HepG2 (cell line): ENCODE results near the gene RARS2. TPM values are rescaled to one million over a fixed set of nuclear protein-coding genes. Genes with fewer than 3 reads are reported as not detected.

Source experiments
- ATAC-seq: fragments of 200-7000 bp; cut with Tn5 transposase; 3 replicates; pipeline ENCODE4 v1.9.1; 2020; ENCODE audit warnings: mild to moderate bottlenecking, moderate library complexity
- BruUV-seq: library from RNA; stranded (reverse); fragments of 400-500 nt; replicated peaks from 2 replicates; lab custom pipeline; 2021; lab: Mats Ljungman, UMichigan
- CTCF ChIA-PET: fragments of 300-600 bp; formaldehyde crosslinking; extraction: SDS; loops from one replicate; lab custom pipeline; 2021; ENCODE audit warnings: low total read pairs, inconsistent platforms, low intra/inter-chr PET ratio; lab: Yijun Ruan, JAX
- POLR2A ChIA-PET: fragments of 350-600 bp; sonication (Branson Sonifier 250); formaldehyde crosslinking; loops from one replicate; lab custom pipeline; 2020; ENCODE audit warnings: antibody characterized with exemption, inconsistent platforms; lab: Yijun Ruan, JAX
- DNase-seq: peaks from one replicate; pipeline ENCODE4 v3.0.0-alpha.2; 2015; ENCODE audit warnings: low spot score
- FAIRE-seq: peaks from 3 replicates; lab custom pipeline; 2011; peaks lifted over from hg19 to GRCh38; lab: Jason Lieb, UNC
- H2AFZ ChIP-seq: one replicate; pipeline ENCODE4 v1.6.1; 2011; ENCODE audit warnings: low read length, inconsistent platforms
- H3K27ac ChIP-seq: fragments of 300-600 bp; 3 replicates; pipeline ENCODE4 v1.8.0; 2011; ENCODE audit warnings: mixed run types, mild to moderate bottlenecking, mixed read lengths, low read length, inconsistent platforms; ENCODE audit not compliant: insufficient read depth; ENCODE audit errors: extremely low read length
- H3K27me3 ChIP-seq, 2 experiments: fragments of 200-600 bp in 1 of 2; 2 replicates in 1 of 2; 3 replicates in 1 of 2; pipeline versions ENCODE4 v1.6.0 to v1.8.0; 2011; ENCODE audit warnings: low read length in 2 of 2, mild to moderate bottlenecking in 2 of 2, moderate library complexity in 2 of 2, inconsistent platforms in 1 of 2; ENCODE audit not compliant: insufficient read depth in 2 of 2, control insufficient read depth in 1 of 2
- H3K36me3 ChIP-seq, 2 experiments: fragments of 200-600 bp in 1 of 2; replicated peaks in 1 of 2; 2 replicates in 1 of 2; 3 replicates in 1 of 2; pipeline versions ENCODE4 v1.5.1 to v1.8.0; 2011; ENCODE audit warnings: low read length in 2 of 2, inconsistent platforms in 1 of 2; ENCODE audit not compliant: insufficient read depth in 2 of 2, control insufficient read depth in 1 of 2
- H3K4me1 ChIP-seq: 2 replicates; pipeline ENCODE4 v1.5.1; 2012; ENCODE audit warnings: low read length, inconsistent platforms; ENCODE audit not compliant: insufficient read depth
- H3K4me2 ChIP-seq: 2 replicates; pipeline ENCODE4 v1.6.0; 2011; ENCODE audit warnings: low read depth, low read length, inconsistent platforms
- H3K4me3 ChIP-seq, 3 experiments: fragments of 200-600 bp in 1 of 3; sonication (generic), shearing (Covaris generic) in 1 of 3; replicated peaks in 1 of 3; 2 replicates each; pipeline ENCODE4 v1.5.1; 2011 to 2016; ENCODE audit warnings: low read length in 3 of 3, inconsistent platforms in 2 of 3, low read depth in 2 of 3, mild to moderate bottlenecking in 2 of 3, control low read depth in 1 of 3, mixed read lengths in 1 of 3; ENCODE audit not compliant: insufficient read depth in 1 of 3
- H3K79me2 ChIP-seq: one replicate; pipeline ENCODE4 v1.6.1; 2011; ENCODE audit warnings: low read length, inconsistent platforms; ENCODE audit not compliant: insufficient read depth
- H3K9ac ChIP-seq: 2 replicates; pipeline ENCODE4 v1.6.0; 2011; ENCODE audit warnings: mild to moderate bottlenecking, low read depth, low read length, inconsistent platforms; ENCODE audit not compliant: insufficient read depth
- H3K9me3 ChIP-seq: 2 replicates; pipeline ENCODE4 v1.5.1; 2012; ENCODE audit warnings: mild to moderate bottlenecking, low read length
- H4K20me1 ChIP-seq: 2 replicates; pipeline ENCODE4 v1.6.0; 2011; ENCODE audit warnings: inconsistent platforms, mild to moderate bottlenecking, low read length, moderate library complexity; ENCODE audit not compliant: insufficient read depth
- DNMT3B ChIP-seq: conservative IDR thresholded peaks from 2 replicates; pipeline ENCODE4 v1.6.1; 2016; ENCODE audit warnings: missing biosample characterization, control low read depth
- FOXO1 ChIP-seq: sonication (generic); formaldehyde crosslinking; IDR thresholded peaks from 2 replicates; pipeline ENCODE4 v1.4.0; 2020; ENCODE audit warnings: missing genetic modification reagents
- HINFP ChIP-seq: sonication (generic); formaldehyde crosslinking; IDR thresholded peaks from 2 replicates; pipeline ENCODE4 v1.4.0; 2020; ENCODE audit warnings: low read depth, mild to moderate bottlenecking, missing genetic modification reagents
- HOXA5 ChIP-seq: sonication (generic); formaldehyde crosslinking; IDR thresholded peaks from 2 replicates; pipeline ENCODE4 v1.4.0; 2020; ENCODE audit warnings: missing genetic modification reagents
- MXD3 ChIP-seq: IDR thresholded peaks from 2 replicates; pipeline ENCODE4 v1.6.1; 2016; ENCODE audit warnings: mild to moderate bottlenecking, missing biosample characterization, missing genetic modification reagents
- NR2F2 ChIP-seq: IDR thresholded peaks from 2 replicates; pipeline ENCODE4 v1.6.1; 2012; ENCODE audit warnings: low read depth, inconsistent platforms, borderline replicate concordance
- THAP11 ChIP-seq: IDR thresholded peaks from 2 replicates; pipeline ENCODE4 v1.6.1; 2016; ENCODE audit warnings: missing biosample characterization, missing genetic modification reagents
- TOPORS ChIP-seq: sonication (generic); formaldehyde crosslinking; IDR thresholded peaks from 2 replicates; pipeline ENCODE4 v1.8.0; 2023; ENCODE audit warnings: mild to moderate bottlenecking, missing genetic modification reagents
- ZC3H13 ChIP-seq: sonication (generic); formaldehyde crosslinking; IDR thresholded peaks from 2 replicates; pipeline ENCODE4 v1.8.1; 2023; ENCODE audit warnings: mild to moderate bottlenecking, missing genetic modification reagents, moderate library complexity
- ZNF234 ChIP-seq: sonication (generic); formaldehyde crosslinking; conservative IDR thresholded peaks from 2 replicates; pipeline ENCODE4 v1.5.1; 2020; ENCODE audit warnings: mild to moderate bottlenecking, missing genetic modification reagents
- ZNF616 ChIP-seq: sonication (generic); formaldehyde crosslinking; IDR thresholded peaks from 2 replicates; pipeline ENCODE4 v1.5.0; 2020; ENCODE audit warnings: low read depth, mild to moderate bottlenecking, missing genetic modification reagents
- WGBS: methylation state at CpG from one replicate; pipeline ENCODE4 v1.1.6; 2017; ENCODE audit warnings: low lambda C conversion rate; 5-methylcytosine and 5-hydroxymethylcytosine counted together
- in situ Hi-C: cut with HindIII; loops from 2 replicates; pipeline ENCODE4 v1.10.0; 2017; ENCODE audit warnings: low pct_unique_long_range_greater_than_20kb; ENCODE audit not compliant: extremely low pct_ligation_motif_present
- intact Hi-C: fragments of 100-400 bp; cut with micrococcal nuclease; formaldehyde crosslinking; loops from one replicate; pipeline ENCODE4 v1.10.0; 2022; ENCODE audit not compliant: unreplicated experiment
- polyA plus RNA-seq, 8 experiments: library from polyadenylated mRNA; depleted of rRNA in 3 of 8; stranded (reverse) in 7 of 8; unstranded in 1 of 8; fragments of >200 nt; fragmentation: Illumina TruSeq in 4 of 8; extraction: Trizol in 4 of 8; gene quantifications; 2 replicates each; pipeline versions ENCODE4 v1.2.1 to v1.2.3, GENCODE V29; 2011 to 2016; ENCODE audit warnings: low read depth in 4 of 8, missing spikeins in 1 of 8, mixed read lengths in 1 of 8; ENCODE audit not compliant: insufficient read depth in 1 of 8
- total RNA-seq, 5 experiments: library from RNA; depleted of rRNA; stranded (reverse); fragments of >200 nt; fragmentation: Illumina TruSeq; extraction: Trizol; gene quantifications; 2 replicates each; pipeline ENCODE4 v1.2.3, GENCODE V29; 2016; ENCODE audit warnings: low read depth in 1 of 5

RARS2 gene
- total and polyA plus RNA-seq, 2 of the 13 experiments (the other 11 are each of a cell fraction or from before 2014, with no cell fraction given): 23.4 to 80.1 TPM

- no peak for DNase-seq
- ATAC-seq: no peak
- no peaks in the 10 kb centered on the region for H3K4me1 ChIP-seq
- no peaks in the 10 kb centered on the region for H3K9me3 ChIP-seq
- no peak overlapping the region for H3K9ac ChIP-seq
- H2AFZ ChIP-seq: no peak overlapping the region
- no peak overlapping the region for H3K4me2 ChIP-seq
- peaks cover 1 to 15% of the 10 kb centered on the region in 2 experiments; a peak in 2 of 5 replicates for H3K36me3 ChIP-seq
- H3K27me3 ChIP-seq: no peaks in the 10 kb centered on the region
- TF ChIP-seq HOXA5 (no peak), ZC3H13 (CRISPR knock-in tag) (no peak), TOPORS (CRISPR knock-in tag) (no peak), ZNF616 (CRISPR knock-in tag) (no peak), FOXO1 (CRISPR knock-in tag) (no peak), ZNF234 (CRISPR knock-in tag) (no peak), NR2F2 (no peak), DNMT3B (CRISPR knock-in tag) (no peak), THAP11 (CRISPR knock-in tag) (no peak), MXD3 (CRISPR knock-in tag) (no peak)
- no peak overlapping the region for H3K27ac ChIP-seq
- in situ Hi-C loops (no loop called here), intact Hi-C loops (no loop called here)
- no peaks in the 10 kb centered on the region for H3K79me2 ChIP-seq
- no peak for FAIRE-seq
- no peaks in the 10 kb centered on the region for H4K20me1 ChIP-seq
- H3K4me3 ChIP-seq: no peak overlapping the region
- POLR2A ChIA-PET: no interaction called here
- CTCF ChIA-PET: no interaction called here
- BruUV-seq: no TSS peak
These were observed 39.1 kb upstream of the RARS2 start for GRCh38 chr6:87628881-87629280.

- Histone ChIP-seq H3K36me3 (peaks cover 1 to 15% of the 10 kb centered on the region in 2 experiments; a peak in 2 of 5 replicates), H2AFZ (no peak overlapping the region), H3K4me2 (no peak overlapping the region), H3K4me1 (peaks cover 4% of the 10 kb centered on the region; the same call in 1 of the 2 replicates), H4K20me1 (no peaks in the 10 kb centered on the region), H3K9ac (no peak overlapping the region), H3K27me3 (no peaks in the 10 kb centered on the region), H3K4me3 (no peak overlapping the region), H3K9me3 (no peaks in the 10 kb centered on the region), H3K79me2 (no peaks in the 10 kb centered on the region), H3K27ac (no peak overlapping the region)
- DNase-seq (no peak), ATAC-seq (no peak), FAIRE-seq (no peak)
- no TSS peak for BruUV-seq
- in situ Hi-C loops (no loop called here), intact Hi-C loops (no loop called here)
- POLR2A ChIA-PET: no interaction called here
- WGBS: 85% methylated on average over 2 of the region's 2 CpGs
- CTCF ChIA-PET: no interaction called here
- TF ChIP-seq HINFP (CRISPR knock-in tag): no peak
These were observed 38.6 kb upstream of the RARS2 start for GRCh38 chr6:87628424-87628823.
